Vagina (tissue), 2 donors: ENCODE data around the gene CITED4.

ENCODE experiments used
- CTCF ChIP-seq, 3 experiments: fragments of 450-650 bp in 2 of 3; fragments of 200-600 bp in 1 of 3; sonication (generic) in 1 of 3; IDR thresholded peaks; one replicate each; pipeline ENCODE4 v1.5.1; 2017 to 2019; ENCODE audit warnings: antibody characterized with exemption in 3 of 3, mild to moderate bottlenecking in 2 of 3, moderate library complexity in 2 of 3
- POLR2AphosphoS5 ChIP-seq, 2 donors: sonication (generic); formaldehyde crosslinking; IDR thresholded peaks; one replicate each; pipeline ENCODE4 v1.9.0; 2017; ENCODE audit warnings: antibody characterized with exemption in 2 of 2, mild to moderate bottlenecking in 2 of 2, low read depth in 1 of 2; ENCODE audit not compliant: insufficient read depth in 1 of 2

GRCh38 chr1:40903106-40903505 lies 40.9 kb upstream of the CITED4 start:
- TF ChIP-seq CTCF (IDR thresholded peaks at IDR 0.05) (no peak), POLR2AphosphoS5 (IDR thresholded peaks at IDR 0.05; ENCODE audit: insufficient read depth in 1 of 2, low read depth in 1 of 2) (no peak)
